SK-N-SH treated with all-trans-retinoic acid at 6 μM for 48 hours (cell line): ENCODE data around the gene ZFHX2.

Experiments used
- ATAC-seq: fragments of 200-7000 bp; cut with Tn5 transposase; 3 replicates; pipeline ENCODE4 v1.9.1; 2020; ENCODE audit warnings: mild to moderate bottlenecking, moderate library complexity
- ARNTL ChIP-seq: fragments of 450-650 bp; formaldehyde crosslinking; IDR thresholded peaks from 2 replicates; pipeline ENCODE4 v1.5.0; 2020; ENCODE audit warnings: low read depth, mild to moderate bottlenecking, moderate library complexity, borderline replicate concordance
- BACH2 ChIP-seq: fragments of 250-450 bp; sonication (Bioruptor Pico); IDR thresholded peaks from 2 replicates; pipeline ENCODE4 v1.9.0; 2021; ENCODE audit warnings: mild to moderate bottlenecking, borderline replicate concordance
- CREB5 ChIP-seq: fragments of 250-450 bp; sonication (Bioruptor Pico); IDR thresholded peaks from 2 replicates; pipeline ENCODE4 v1.5.1; 2020; ENCODE audit warnings: low read depth, mild to moderate bottlenecking, moderate library complexity
- CSDC2 ChIP-seq: fragments of 250-450 bp; sonication (Bioruptor Pico); IDR thresholded peaks from 2 replicates; pipeline ENCODE4 v1.5.0; 2020; ENCODE audit warnings: mild to moderate bottlenecking, moderate library complexity
- ESRRG ChIP-seq: fragments of 250-450 bp; sonication (Bioruptor Pico); IDR thresholded peaks from 2 replicates; pipeline ENCODE4 v1.6.1; 2021; ENCODE audit warnings: mild to moderate bottlenecking
- GLIS3 ChIP-seq: fragments of 250-450 bp; sonication (Bioruptor Pico); IDR thresholded peaks from 2 replicates; pipeline ENCODE4 v1.5.0; 2020; ENCODE audit warnings: mild to moderate bottlenecking, moderate library complexity
- ISL1 ChIP-seq: fragments of 250-450 bp; sonication (Bioruptor Pico); IDR thresholded peaks from 2 replicates; pipeline ENCODE4 v2.1.2; 2022; ENCODE audit warnings: mild to moderate bottlenecking, moderate library complexity
- PATZ1 ChIP-seq: fragments of 250-450 bp; sonication (Bioruptor Pico); IDR thresholded peaks from 2 replicates; pipeline ENCODE4 v1.8.0; 2020; ENCODE audit warnings: mild to moderate bottlenecking, moderate library complexity, borderline replicate concordance
- POU6F1 ChIP-seq: fragments of 250-450 bp; sonication (Bioruptor Pico); IDR thresholded peaks from 2 replicates; pipeline ENCODE4 v1.8.0; 2021; ENCODE audit warnings: low read depth, mild to moderate bottlenecking, moderate library complexity, borderline replicate concordance
- RARB ChIP-seq: fragments of 250-450 bp; sonication (Bioruptor Pico); IDR thresholded peaks from 2 replicates; pipeline ENCODE4 v1.8.0; 2021; ENCODE audit warnings: mild to moderate bottlenecking, moderate library complexity
- SNAI2 ChIP-seq: fragments of 250-450 bp; sonication (Bioruptor Pico); IDR thresholded peaks from 2 replicates; pipeline ENCODE4 v1.5.0; 2020; ENCODE audit warnings: mild to moderate bottlenecking, moderate library complexity
- TCF4 ChIP-seq: fragments of 250-450 bp; sonication (Bioruptor Pico); IDR thresholded peaks from 2 replicates; pipeline ENCODE4 v1.8.0; 2021; ENCODE audit warnings: mild to moderate bottlenecking, moderate library complexity, borderline replicate concordance
- TOX ChIP-seq: fragments of 250-450 bp; sonication (Bioruptor Pico); IDR thresholded peaks from 2 replicates; pipeline ENCODE4 v1.8.0; 2021; ENCODE audit warnings: mild to moderate bottlenecking, moderate library complexity, borderline replicate concordance
- TSHZ2 ChIP-seq: fragments of 250-450 bp; sonication (Bioruptor Pico); IDR thresholded peaks from 2 replicates; pipeline ENCODE4 v1.5.0; 2020; ENCODE audit warnings: mild to moderate bottlenecking, moderate library complexity
- ZC3H10 ChIP-seq: fragments of 250-450 bp; sonication (Bioruptor Pico); IDR thresholded peaks from 2 replicates; pipeline ENCODE4 v1.5.1; 2021; ENCODE audit warnings: mild to moderate bottlenecking, moderate library complexity
- ZFP3 ChIP-seq: fragments of 250-450 bp; sonication (Bioruptor Pico); IDR thresholded peaks from 2 replicates; pipeline ENCODE4 v1.5.0; 2020; ENCODE audit warnings: mild to moderate bottlenecking, moderate library complexity
- ZFP30 ChIP-seq: fragments of 450-650 bp; formaldehyde crosslinking; IDR thresholded peaks from 2 replicates; pipeline ENCODE4 v1.5.0; 2022; ENCODE audit warnings: mild to moderate bottlenecking, moderate library complexity
- ZNF565 ChIP-seq: fragments of 450-650 bp; formaldehyde crosslinking; conservative IDR thresholded peaks from 2 replicates; pipeline ENCODE4 v1.5.0; 2020; ENCODE audit warnings: low read depth, mild to moderate bottlenecking, moderate library complexity
- ZNF8 ChIP-seq: fragments of 450-650 bp; formaldehyde crosslinking; IDR thresholded peaks from 2 replicates; pipeline ENCODE4 v1.5.0; 2020; ENCODE audit warnings: mild to moderate bottlenecking, moderate library complexity

Gene ZFHX2

GRCh38 chr14:23556700-23557440, 5.3 kb upstream of the ZFHX2 start:
- no peak for TF ChIP-seq PATZ1 (CRISPR knock-in tag)
- no peak for TF ChIP-seq CSDC2
- no peak for TF ChIP-seq SNAI2
- TF ChIP-seq CREB5 (CRISPR knock-in tag): no peak
- no peak for TF ChIP-seq ZFP30
- no peak for TF ChIP-seq ZC3H10 (CRISPR knock-in tag)
- TF ChIP-seq ZNF565 (CRISPR knock-in tag): no peak
- no peak for TF ChIP-seq BACH2 (CRISPR knock-in tag)
- no peak for TF ChIP-seq RARB (CRISPR knock-in tag)
- no peak for TF ChIP-seq GLIS3
- TF ChIP-seq TOX (CRISPR knock-in tag): no peak
- TF ChIP-seq ZNF8 (CRISPR knock-in tag): no peak
- ATAC-seq: no peak; the same call in 2 of the 3 replicates

GRCh38 chr14:23555882-23556699, 4.5 kb upstream of the ZFHX2 start, which contains the start of gene THTPA:
Gene THTPA, plus strand, starts transcription at chr14:23556271. Its CDS starts 487 bp downstream, at chr14:23556758.
- ATAC-seq: peak; percentile 88
- TF ChIP-seq ZNF8 (CRISPR knock-in tag) (peak; percentile 67; the same call in 1 of the 2 replicates), TOX (CRISPR knock-in tag) (no peak), ZNF565 (CRISPR knock-in tag) (peak; percentile 70; the same call in 1 of the 2 replicates)
- TF ChIP-seq, all 23 proteins: peak for 2

GRCh38 chr14:23555533-23555881, 3.9 kb upstream of the ZFHX2 start:
- ATAC-seq: peak; percentile 22; the same call in 2 of the 3 replicates
- TF ChIP-seq CSDC2 (no peak), BACH2 (CRISPR knock-in tag) (no peak)
- TF ChIP-seq, all 23 proteins: peak for 0

- peak; percentile 34 for ATAC-seq
- TF ChIP-seq ZNF8 (CRISPR knock-in tag) (no peak), ZFP3 (CRISPR knock-in tag) (no peak), ARNTL (CRISPR knock-in tag) (no peak), ZNF565 (CRISPR knock-in tag) (no peak), TCF4 (no peak), ESRRG (CRISPR knock-in tag) (no peak), TSHZ2 (CRISPR knock-in tag) (no peak), RARB (CRISPR knock-in tag) (no peak), ISL1 (CRISPR knock-in tag) (no peak), POU6F1 (no peak), GLIS3 (no peak), CSDC2 (no peak), PATZ1 (CRISPR knock-in tag) (no peak), ZFP30 (no peak)
- TF ChIP-seq, all 23 proteins: peak for 0
Measured at GRCh38 chr14:23550812-23551265, 726 bp downstream of the ZFHX2 start.
